Nephron (organoid): ENCODE measurements around the gene FUT1.

Experiments used
- H3K27ac Mint-ChIP-seq, 3 experiments: 2 replicates each; pipeline ENCODE4 v1.8.0; 2020; ENCODE audit warnings: mixed read lengths in 3 of 3, mild to moderate bottlenecking in 2 of 3, moderate library complexity in 1 of 3
- H3K27me3 Mint-ChIP-seq: 2 replicates; pipeline ENCODE4 v1.8.0; 2021; ENCODE audit warnings: low read depth, mild to moderate bottlenecking, moderate library complexity, mixed read lengths
- H3K36me3 Mint-ChIP-seq: 2 replicates; pipeline ENCODE4 v1.8.0; 2020; ENCODE audit warnings: low read depth, mixed read lengths
- H3K4me1 Mint-ChIP-seq: 2 replicates; pipeline ENCODE4 v1.8.0; 2020; ENCODE audit warnings: mixed read lengths
- H3K4me3 Mint-ChIP-seq, 3 experiments: 2 replicates each; pipeline ENCODE4 v1.8.0; 2020; ENCODE audit warnings: mild to moderate bottlenecking in 3 of 3, mixed read lengths in 3 of 3, moderate library complexity in 2 of 3
- H3K9me3 Mint-ChIP-seq: 2 replicates; pipeline ENCODE4 v1.8.0; 2020; ENCODE audit warnings: mixed read lengths
- CTCF ChIP-seq, 3 experiments: fragments of 200-600 bp; sonication (generic); IDR thresholded peaks; one replicate each; pipeline ENCODE4 v1.5.0; 2021; ENCODE audit warnings: antibody characterized with exemption in 3 of 3; ENCODE audit not compliant: unreplicated experiment in 3 of 3

The FUT1 gene

DNA sequence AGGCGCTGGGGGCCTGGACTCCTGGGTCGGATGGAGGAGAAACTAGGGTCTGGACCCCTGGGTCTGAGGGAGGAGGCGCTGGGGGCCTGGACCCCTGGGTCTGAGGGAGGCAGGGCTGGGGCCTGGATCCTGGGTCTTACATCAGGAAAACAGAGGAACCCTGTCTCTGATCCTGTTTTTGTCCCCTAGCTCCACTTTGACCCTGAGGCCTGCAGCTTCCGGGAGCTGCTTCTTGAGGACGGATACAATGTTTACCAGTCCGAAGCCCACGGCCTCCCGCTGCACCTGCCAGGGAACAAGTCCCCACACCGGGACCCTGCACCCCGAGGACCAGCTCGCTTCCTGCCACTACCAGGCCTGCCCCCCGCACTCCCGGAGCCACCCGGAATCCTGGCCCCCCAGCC lies 5.3 kb upstream of the FUT1 start:
- H3K4me3 Mint-ChIP-seq, result no peak overlapping the region
- no peak for TF ChIP-seq CTCF (IDR thresholded peaks at IDR 0.05; ENCODE audit: unreplicated experiment in 3 of 3)
- peaks cover 13% of the 10 kb centered on the region for H3K4me1 Mint-ChIP-seq
- peaks cover 25% of the 10 kb centered on the region for H3K27me3 Mint-ChIP-seq
- no peaks in the 10 kb centered on the region for H3K9me3 Mint-ChIP-seq
- no peak overlapping the region for H3K27ac Mint-ChIP-seq
- H3K36me3 Mint-ChIP-seq, result no peaks in the 10 kb centered on the region

GRCh38 chr19:48757089-48757675 lies 4.7 kb upstream of the FUT1 start:
- H3K27ac Mint-ChIP-seq, result no peak overlapping the region
- H3K4me3 Mint-ChIP-seq, result no peak overlapping the region
- H3K9me3 Mint-ChIP-seq, result no peaks in the 10 kb centered on the region
- peaks cover 26% of the 10 kb centered on the region for H3K27me3 Mint-ChIP-seq
- TF ChIP-seq CTCF (IDR thresholded peaks at IDR 0.05; ENCODE audit: unreplicated experiment in 3 of 3), result no peak
- no peaks in the 10 kb centered on the region for H3K36me3 Mint-ChIP-seq
- peaks cover 15% of the 10 kb centered on the region for H3K4me1 Mint-ChIP-seq

- Mint-ChIP-seq H3K36me3 (no peaks in the 10 kb centered on the region), H3K27ac (no peak overlapping the region), H3K4me1 (peaks cover 18% of the 10 kb centered on the region), H3K27me3 (peaks cover 30% of the 10 kb centered on the region), H3K4me3 (no peak overlapping the region), H3K9me3 (no peaks in the 10 kb centered on the region)
- TF ChIP-seq CTCF (IDR thresholded peaks at IDR 0.05; ENCODE audit: unreplicated experiment in 3 of 3), result no peak
Measured at GRCh38 chr19:48756686-48757085, 4.2 kb upstream of the FUT1 start.

DNA sequence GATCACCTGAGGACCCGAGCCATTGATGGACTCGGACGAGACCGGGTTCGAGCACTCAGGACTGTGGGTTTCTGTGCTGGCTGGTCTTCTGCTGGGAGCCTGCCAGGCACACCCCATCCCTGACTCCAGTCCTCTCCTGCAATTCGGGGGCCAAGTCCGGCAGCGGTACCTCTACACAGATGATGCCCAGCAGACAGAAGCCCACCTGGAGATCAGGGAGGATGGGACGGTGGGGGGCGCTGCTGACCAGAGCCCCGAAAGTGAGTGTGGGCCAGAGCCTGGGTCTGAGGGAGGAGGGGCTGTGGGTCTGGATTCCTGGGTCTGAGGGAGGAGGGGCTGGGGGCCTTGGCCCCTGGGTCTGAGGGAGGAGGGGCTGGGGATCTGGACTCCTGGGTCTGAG lies 3.8 kb upstream of the FUT1 start:
- Mint-ChIP-seq H3K4me3 (no peak overlapping the region), H3K27ac (no peak overlapping the region), H3K4me1 (peaks cover 18% of the 10 kb centered on the region), H3K27me3 (peaks cover 33% of the 10 kb centered on the region), H3K9me3 (no peaks in the 10 kb centered on the region), H3K36me3 (no peaks in the 10 kb centered on the region)
- TF ChIP-seq CTCF (IDR thresholded peaks at IDR 0.05; ENCODE audit: unreplicated experiment in 3 of 3), result no peak

DNA sequence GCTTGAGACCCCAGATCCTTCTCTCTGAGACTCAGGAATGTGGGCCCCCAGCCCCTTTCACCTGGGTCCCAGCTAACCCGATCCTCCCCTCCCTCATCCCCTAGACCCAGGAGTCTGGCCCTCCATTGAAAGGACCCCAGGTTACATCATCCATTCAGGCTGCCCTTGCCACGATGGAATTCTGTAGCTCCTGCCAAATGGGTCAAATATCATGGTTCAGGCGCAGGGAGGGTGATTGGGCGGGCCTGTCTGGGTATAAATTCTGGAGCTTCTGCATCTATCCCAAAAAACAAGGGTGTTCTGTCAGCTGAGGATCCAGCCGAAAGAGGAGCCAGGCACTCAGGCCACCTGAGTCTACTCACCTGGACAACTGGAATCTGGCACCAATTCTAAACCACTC lies 3.3 kb upstream of the FUT1 start:
- no peak overlapping the region for H3K4me3 Mint-ChIP-seq
- no peak overlapping the region for H3K27ac Mint-ChIP-seq
- peaks cover 18% of the 10 kb centered on the region for H3K4me1 Mint-ChIP-seq
- no peak for TF ChIP-seq CTCF (IDR thresholded peaks at IDR 0.05; ENCODE audit: unreplicated experiment in 3 of 3)
- H3K27me3 Mint-ChIP-seq, result peaks cover 36% of the 10 kb centered on the region
- H3K9me3 Mint-ChIP-seq, result no peaks in the 10 kb centered on the region
- H3K36me3 Mint-ChIP-seq, result no peaks in the 10 kb centered on the region

- no peaks in the 10 kb centered on the region for H3K9me3 Mint-ChIP-seq
Measured at GRCh38 chr19:48755084-48755641, 2.7 kb upstream of the FUT1 start, which contains the start of gene FGF21. FGF21 (plus strand) TSS chr19:48755524; CDS start chr19:48756237, 713 bp downstream.

More at GRCh38 chr19:48755084-48755641, 2.7 kb upstream of the FUT1 start, which contains the start of gene FGF21:
- no peak for TF ChIP-seq CTCF (IDR thresholded peaks at IDR 0.05; ENCODE audit: unreplicated experiment in 3 of 3)
- peaks cover 37% of the 10 kb centered on the region for H3K27me3 Mint-ChIP-seq
- H3K4me3 Mint-ChIP-seq, result peak within 1 kb of the TSS in 1 of 3 experiments; percentile 64
- H3K4me1 Mint-ChIP-seq, result peaks cover 18% of the 10 kb centered on the region
- H3K27ac Mint-ChIP-seq, result no peak within 1 kb of the TSS
- no peaks in the 10 kb centered on the region for H3K36me3 Mint-ChIP-seq
